Cerebellar nuclear complex (tissue), 1 donor: ENCODE data around the gene SYPL1.

Source experiments
- DNase-seq, 2 experiments: peaks; one replicate each; lab custom pipeline; 2025; lab: John Stamatoyannopoulos, UW

The SYPL1 gene

DNA sequence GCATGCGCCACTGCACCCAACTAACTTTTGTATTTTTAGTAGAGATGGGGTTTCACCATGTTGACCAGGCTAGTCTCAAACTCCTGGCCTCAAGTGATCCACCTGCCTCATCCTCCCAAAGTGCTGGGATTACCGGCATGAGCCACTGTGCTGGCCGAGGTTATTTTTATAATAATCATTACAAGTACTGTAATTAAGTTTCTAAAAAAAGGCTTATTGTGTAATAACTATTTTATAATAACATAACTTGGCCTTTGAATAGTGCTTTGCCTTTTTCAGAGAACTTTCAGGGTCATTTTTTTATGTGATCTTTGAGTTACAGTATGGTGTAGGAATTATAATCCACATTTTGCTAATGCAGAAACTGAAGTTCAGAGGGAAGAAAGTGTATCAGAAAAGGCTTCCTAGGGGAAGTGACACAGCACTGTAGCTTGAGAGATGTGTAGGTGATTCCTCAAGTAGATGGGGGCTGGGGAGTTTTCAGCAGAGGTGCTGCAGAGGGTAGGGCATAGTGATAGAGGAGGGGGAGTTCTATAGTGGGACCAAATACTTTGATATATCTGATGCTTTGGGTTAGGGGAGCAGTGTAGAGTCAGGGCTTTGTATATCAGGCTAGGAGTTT lies 9.2 kb upstream of the SYPL1 start:
- no peak for DNase-seq

DNA sequence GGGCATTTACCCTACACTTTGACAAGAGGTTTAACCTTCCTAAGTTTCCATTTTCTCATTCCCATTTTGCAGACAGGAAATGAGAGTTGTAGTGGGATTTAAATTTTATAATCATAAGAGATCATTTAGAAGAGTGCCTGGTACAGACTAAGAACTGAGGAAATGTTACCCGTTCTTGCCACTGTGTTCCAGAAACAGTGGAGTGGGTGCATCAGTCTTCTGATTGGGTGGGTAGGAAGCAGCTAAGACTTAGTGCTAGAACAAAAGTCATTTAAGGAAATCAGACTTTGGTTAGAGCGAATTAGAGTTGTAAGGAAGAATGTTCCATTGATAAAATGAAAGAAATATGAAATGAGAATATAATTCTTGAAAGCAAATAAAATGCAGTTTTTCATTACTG lies 8.4 kb upstream of the SYPL1 start:
- DNase-seq = no peak

DNA sequence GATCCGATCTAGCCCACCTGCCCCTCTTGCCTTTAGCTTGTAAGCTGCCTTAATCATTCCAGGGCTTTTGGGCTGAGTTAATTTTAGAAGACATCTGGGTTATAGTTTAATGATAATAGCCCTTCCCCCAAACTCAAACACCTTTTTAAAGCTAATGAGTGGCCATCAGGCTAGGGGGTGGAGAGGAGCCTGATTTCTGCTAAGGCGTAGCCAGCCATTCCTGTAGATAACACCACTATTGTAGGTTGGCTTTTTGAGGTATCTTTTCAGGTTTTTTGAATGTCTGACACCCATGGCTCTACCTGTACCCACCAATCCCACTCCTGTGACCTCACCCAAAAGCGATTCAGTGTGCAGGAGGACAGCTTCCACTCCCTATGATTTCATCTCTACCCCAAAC lies 7.6 kb upstream of the SYPL1 start:
- DNase-seq = no peak

DNA sequence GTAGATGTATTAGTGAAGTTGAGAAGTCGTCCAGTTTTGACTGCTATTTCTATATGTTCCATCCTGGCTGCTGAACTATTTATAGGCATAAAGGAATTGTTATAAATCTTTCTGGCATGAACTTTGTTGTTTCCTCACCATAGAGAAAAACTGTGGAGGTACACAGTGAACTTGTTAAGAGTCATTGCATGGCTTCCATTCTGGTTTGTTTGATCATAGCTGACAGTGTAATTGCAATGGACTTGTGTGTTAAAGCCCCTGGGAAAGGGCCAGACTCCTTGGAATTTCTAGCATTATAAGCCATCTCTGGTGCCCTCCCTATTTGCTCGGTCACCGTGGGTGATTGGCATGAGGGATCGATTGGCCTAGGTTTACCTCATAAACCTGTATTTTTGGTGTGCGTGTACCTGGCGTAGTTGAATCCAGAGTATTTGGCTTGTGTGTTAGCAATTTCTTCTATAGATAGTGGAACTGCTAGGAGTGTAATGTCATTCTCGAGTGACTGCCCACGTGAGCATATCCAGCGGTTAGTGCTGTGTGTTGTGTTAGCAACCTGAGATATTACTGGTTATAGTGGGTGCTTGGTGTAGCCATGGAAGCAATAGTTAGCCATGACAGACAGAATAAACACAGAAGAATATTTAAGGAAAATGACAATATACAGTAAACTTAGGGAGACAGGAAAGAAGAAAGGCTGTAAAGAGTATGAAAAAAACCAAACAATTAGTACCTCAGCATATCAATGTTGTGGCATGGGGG lies 5.9 kb upstream of the SYPL1 start:
- DNase-seq = no peak

DNA sequence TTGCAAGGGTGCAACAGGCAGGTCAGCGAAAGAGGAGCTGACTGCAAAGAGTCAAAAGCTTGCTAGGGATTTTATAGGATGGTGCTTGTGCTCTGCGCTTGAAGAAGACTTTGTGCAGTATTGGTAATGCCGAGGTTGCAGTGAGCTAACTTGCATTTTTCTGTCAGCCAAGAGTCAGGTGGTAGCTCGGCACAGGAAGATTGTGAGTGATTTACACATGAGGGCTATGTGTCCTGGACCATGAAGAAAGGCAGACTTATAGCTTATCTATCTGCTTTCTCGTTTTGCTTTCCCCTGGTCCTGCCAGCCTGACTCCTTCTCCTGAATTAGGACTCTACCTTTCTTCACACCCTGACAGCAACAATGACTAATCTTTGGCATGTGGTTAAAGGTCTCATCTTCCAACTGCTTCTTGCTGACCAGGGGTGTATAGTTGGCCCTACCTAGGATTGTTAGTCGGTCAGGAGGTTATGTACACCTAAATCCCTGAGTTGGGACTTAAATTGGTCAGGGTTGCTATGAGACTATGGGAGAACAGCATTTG lies 4.1 kb upstream of the SYPL1 start:
- DNase-seq = no peak

DNA sequence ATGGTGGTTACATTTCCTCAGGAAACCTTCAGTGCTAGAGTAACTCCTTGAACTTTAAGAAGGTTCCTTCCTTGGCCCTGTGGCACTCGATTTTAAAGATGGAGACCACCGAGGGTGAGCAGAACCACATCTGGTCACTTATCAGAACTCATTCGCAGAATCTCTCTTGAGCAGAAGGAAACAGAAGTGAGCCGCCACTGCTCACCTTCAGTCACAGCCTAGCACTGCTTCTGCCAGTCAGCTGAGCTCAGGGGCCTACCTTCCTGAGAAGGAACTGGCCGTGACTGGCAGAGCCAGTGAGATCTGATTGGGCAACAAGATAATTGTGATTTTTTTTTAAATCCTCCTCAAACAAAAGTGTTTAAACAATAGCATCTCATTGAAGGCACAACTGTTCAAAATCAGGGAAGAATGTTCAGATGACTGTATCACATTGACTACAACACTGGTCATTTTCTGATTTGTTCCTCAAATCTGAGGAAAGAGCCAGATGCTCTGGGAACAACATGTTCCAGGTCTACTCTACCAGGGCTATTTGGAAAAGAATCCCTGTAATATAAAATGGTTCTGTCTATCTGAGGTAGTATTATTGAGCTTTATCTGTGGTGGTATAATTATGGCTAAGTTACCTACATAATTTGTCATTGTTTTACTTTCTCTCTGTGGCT lies 2.7 kb upstream of the SYPL1 start:
- no peak for DNase-seq

DNA sequence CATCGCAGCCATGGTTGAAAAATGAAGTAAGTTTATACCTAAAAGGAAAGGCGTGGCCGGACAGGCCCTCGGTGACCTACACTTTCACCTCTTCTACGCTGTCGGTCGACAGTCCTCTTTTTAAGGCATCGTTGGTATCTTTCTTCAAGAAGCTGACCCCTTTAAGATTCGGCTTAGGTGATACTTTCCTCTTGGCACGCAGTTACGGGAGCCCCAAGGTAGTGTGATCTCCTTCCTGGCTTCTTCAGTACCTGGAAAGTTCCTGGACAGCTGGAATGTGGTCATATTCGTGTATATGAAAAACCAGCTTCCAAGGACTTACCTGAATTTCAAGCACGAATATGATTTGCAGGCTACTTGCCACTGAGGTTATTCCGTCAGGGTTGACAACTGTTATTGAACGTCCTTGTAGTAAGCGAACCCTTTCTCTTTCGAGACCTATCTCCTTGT lies 885 bp upstream of the SYPL1 start:
- no peak for DNase-seq

DNA sequence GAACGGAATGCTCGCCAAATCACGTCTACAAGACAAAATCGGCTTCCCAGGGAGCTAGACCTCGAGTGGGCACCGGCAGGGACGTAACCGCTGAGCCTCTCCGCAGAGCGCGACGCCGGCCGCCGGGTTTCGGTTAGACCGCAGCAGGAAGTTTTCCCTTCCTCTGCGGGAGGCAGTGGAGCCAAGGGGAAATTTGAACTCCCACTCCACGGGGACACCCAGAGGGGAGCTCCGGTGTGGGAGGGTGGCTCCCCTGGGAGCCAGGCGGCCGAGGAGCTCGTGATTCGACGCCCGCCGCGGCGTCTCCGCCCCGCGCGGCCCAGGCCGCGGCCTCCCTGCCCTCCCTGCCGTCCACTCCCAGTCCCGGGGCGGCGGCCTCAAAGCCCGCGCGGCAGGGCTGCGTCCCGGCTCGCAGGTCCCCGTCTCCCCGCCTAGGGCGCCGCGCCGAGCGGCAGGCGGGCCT lies 426 bp downstream of the SYPL1 start:
- no peak for DNase-seq

DNA sequence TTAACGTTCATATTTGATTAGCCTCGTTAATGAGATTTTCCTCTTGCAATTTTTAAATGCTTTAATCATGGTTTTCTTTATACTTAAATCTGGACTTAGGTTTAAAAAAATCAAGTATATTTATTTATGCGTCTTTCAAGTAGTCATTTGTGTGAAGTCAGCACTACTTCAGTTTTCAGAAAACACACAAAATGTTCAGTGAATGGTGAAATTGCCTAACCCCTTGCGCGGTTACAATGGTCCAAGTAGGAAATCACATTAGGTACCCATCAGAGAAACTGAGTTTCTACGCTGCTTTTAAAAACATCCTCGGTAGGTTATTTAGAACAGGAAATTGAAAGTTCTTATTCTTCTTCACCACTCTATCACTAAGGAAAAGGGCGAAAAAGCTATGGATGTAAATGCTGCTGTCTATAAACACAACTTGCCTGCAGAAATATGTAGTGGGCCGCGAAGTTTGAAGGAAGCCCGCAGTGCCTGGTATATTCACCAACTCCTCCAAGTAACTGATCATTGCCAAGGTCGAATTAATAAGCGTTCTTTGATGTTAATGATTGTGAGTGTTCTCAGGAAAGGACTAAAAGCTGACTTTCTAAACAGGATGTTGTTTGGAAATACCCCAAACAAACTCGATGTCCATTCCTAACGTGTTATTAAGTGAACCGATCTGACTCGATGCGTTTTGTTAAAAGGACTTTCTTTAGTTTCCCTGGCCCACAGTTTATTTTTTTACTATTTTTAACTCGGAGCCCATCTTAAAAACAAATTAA lies 1.0 kb downstream of the SYPL1 start:
- no peak for DNase-seq

DNA sequence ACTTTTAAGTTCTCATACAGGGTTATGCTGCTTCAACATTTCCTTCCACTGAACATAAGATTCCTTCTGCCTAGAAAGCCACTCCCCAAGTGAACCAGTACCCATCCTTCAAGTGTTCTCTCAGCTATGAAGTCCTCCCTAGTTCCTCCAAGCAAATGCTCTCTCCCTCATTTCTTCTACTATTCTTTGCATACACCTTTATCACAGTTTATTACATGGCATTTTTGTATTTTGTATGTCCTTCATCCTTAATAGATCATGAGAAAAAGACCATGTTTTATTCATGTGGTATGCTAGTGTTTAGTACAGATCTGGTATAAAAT lies 1.9 kb downstream of the SYPL1 start:
- DNase-seq = no peak

DNA sequence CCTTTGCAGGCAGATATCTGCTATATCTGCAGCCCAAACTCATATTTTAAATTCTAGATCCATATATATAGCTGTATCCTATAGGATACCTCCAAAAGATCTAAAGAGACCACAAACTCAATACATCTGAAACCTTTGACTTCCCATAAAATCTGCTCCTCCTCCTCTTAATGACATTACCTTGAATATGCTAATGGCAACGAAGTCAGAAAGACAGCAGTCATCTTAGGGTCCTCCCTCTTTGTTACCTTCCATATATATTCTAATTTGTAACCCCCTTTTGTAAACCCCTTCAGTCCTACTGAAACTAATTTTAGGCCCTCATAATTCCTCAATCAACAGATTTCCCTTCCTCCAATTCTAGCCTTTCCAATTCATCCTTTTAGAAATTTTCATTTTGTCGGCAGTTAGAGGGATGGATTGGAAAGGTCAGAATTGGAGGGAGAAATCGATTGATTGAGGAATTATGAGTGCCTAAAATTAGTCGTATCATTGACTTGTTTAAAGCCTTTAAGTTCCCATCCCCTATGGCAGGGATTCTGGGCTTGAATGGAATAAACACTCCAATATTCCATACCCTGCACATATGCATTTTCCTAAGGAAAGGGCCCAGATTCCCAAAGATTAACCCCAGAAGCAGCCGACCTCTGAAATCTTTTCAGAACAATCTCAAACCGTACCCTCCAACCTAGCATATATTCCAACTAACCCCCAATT lies 2.4 kb downstream of the SYPL1 start:
- no peak for DNase-seq

DNA sequence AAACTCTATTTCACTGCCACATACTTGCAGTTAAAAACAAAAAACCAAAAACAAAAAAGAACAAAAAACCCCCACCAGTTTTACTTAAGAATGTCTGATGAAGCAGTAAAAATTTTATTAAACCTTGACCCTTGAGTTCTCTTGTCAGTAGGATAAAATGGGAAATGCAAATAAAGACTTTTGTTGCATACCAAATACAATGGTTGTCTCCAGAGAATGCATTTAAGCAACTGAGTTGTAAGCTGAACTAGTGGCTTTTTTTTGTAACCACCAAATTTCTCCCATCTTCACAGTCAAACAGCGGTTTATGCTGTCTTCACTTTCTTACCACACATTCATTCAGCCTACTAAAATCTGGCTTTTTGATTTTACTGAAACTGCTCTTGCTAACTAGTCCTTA lies 3.1 kb downstream of the SYPL1 start:
- no peak for DNase-seq

DNA sequence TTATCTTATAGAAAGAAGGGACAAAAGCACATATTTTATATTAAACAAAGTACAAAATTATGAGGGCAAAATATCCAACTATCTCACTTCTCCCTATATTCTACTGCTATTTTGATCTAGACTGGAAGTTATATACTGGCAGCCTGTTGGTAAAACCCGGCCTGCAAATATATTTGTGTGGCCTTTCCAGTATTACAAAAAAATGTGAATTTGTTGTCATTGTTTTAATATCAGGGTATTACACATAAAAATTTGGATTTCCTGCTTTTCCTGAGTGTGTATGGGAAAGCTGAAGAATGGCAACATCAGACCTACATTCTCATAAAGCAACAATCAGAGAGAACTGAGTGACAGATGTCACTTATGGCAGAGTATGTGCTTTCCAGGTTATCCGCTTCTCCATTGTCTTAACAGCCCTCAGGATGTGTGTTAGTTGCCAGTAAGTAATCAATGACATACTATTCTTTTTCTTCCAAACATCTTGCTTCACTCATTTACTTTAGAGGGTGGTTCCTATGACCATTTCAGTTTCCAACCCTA lies 7.3 kb downstream of the SYPL1 start:
- DNase-seq = no peak

DNA sequence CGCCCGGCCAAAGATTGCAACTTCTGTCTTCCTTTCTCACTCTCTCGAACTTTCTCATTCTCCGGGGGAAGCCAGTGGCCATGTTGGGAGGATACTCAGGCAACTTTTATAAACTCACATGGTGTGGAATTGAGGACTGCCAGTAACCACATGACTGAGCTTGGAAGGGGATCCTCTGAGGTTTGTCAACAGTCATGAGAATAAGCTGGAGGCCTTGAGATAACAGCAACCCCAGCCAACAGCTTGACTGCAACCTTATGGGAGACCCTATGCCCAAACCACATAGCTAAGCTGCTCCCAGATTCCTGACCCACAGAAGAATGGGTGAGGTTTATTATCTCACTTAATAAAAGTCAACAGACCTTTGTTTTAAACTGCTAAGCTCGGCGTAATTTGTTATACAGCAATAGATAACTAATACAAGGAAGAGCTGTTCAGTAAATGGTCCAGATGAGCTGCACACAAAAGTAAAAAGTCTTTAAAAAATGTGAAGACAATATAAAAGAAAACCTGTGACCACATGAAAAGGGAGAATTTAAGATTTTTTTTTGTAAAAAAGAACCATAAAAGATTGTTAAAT lies 9.6 kb downstream of the SYPL1 start:
- no peak for DNase-seq

DNA sequence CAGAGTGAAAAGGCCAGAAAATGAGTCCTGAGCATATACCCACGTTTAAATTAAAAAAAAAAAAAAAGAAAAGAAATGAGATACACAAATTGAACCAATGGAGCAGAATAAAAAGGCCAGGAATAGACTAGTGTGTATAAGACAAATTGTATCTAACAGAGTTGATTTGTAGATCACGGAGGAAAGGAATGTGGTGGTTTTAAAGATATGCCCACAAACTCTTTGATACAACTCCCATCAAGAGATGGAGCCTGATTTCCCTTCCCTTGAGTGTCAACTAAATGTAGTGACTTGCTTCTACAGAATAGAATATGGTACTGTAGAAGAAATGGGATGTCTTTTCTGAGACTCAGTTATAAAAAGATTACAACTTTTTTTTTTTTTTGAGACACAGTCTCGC lies 10.4 kb downstream of the SYPL1 start:
- DNase-seq = no peak

DNA sequence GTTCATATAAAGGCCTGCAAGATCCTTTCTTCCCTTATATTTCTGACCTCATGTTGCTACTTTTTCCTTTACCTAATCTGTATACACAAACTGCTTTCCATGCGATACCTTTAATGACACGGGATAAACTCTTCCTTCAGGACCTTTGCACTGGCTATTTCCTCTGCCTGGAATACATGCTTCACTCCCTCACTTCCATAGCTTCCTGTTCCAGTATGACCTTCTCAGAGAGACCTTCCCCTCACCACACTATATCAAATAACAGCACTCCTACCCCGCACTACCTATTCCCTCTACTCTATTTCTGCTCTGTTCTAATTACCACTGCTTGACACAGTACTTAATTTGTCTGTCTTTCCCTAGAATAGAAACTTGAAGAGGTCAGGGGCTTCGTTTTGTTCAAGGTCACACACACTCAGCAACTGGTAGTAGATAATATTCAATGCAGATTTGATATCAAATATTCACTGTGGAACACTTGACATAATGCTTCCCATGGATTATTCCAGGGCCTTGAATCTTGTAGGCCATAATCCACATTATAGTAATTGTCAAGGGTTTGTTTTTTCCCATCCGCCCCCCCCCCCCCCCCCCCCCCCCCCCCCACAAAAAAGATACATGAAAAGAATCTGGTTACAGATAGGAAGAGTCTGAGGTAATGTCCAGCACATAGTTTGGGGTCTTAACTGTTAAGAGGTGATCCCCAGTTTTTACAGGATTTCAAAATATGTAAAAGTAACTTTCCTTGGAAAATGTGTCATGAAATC lies 11.1 kb downstream of the SYPL1 start:
- no peak for DNase-seq

DNA sequence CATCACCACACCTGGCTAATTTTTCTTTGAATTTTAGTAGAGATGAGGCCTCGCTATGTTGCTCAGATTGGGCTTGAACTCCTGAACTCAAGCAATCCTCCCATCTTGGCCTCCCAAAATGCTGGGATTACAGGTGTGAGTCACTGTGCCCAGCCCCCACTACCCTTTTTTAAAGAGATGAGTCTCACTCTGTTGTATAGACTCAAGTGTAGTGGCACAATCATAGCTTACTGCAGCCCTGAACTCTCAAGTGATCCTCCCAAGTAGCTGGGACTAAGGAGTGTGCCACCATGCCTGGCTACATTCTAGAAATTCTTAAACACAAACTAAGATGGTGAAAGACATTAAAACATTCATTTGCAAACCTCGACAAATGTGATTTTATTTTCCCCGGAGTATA lies 12.6 kb downstream of the SYPL1 start:
- DNase-seq = no peak

DNA sequence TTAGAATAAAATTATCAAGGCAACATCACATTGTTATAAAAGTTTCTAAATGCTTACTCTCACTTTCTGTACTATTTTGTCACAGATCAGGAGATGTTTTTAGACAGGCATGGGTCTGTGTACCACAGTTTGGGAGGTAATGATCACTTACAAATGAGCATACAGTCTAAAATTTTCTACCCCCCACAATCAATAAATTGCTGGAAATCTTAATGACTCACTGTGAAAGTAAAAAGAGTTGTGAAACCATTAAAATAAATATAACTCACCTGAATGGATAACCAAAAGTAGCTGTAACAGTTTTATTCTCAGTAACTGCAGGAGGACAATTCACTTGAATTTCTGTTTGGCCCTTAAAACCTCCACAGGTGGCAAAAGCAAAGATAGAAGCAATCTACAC lies 13.2 kb downstream of the SYPL1 start:
- DNase-seq = no peak

DNA sequence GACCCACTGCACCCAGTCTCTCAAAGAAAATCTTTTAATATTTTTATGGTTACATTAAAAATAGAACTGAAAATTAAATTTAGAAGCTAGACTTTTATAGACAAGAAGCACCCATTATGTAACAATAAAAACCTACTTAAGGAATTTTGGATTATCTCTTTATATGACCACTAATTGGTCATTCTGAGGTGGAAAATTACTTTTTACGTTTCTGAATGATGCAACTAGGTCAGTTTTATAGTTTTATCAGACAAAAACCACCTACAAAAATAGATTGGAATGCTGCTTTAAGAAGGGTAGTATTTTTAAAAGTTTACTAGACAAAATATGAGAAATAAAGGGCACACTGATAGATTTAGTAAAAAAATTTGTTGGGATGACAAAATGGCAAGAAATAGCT lies 16.5 kb downstream of the SYPL1 start:
- no peak for DNase-seq

DNA sequence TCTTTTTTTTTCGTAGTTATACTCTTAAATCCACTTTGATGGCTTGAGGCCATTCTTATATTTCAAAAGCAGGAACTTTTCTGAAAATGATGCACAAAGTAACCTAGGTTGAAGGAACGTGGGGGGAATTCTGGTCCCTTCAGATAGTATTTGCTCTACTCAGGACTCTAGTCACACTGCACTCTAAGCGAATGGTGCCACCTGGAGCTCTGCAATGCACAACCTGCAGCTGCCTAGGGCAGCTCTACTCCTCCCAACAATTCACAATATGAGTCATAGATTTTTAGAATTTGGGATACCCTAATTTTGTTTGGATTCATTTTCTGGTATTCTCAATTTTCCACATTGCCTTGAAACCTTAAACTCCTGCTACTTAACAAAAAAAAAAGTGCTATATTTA lies 17.3 kb downstream of the SYPL1 start:
- no peak for DNase-seq
